Measurements from ENCODE around the gene SPACA6.

Gene SPACA6

DNA sequence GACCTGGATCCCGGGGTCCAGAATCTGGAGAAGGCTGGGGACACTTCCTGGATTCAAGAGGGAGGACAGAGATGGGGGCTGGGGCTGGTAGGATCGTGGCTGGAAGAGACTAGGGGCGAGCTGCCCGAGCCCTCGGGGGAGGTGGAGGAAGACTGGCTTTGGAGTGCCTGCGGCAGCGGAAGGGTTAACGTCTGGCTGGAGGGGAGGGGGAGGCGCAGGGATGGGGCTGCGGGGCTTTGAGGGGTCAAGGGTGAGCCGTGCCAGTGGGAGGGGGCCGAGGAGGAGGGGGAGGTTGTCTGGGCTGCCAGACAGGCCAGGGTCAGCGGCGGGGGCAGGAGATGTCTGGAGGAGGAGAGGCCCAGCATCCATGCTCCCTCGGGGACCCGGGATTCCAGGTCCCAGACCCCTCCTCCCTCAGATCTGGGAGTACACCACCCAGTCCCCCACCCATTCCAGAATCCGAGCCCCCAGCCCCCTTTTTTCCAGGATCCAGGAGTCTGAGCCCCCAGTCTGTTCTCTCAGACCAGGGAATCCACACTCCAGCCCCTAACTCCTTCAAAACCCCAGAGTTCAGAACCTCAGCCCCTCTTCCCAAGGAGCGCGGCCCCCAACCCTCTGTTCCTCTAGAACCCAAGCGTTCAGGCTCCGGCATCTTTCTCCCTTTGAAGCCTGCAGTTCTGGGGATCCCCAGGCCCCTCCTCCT lies 3.2 kb upstream of the SPACA6 start:
- peak; percentile 15 to 35 for DNase-seq

DNA sequence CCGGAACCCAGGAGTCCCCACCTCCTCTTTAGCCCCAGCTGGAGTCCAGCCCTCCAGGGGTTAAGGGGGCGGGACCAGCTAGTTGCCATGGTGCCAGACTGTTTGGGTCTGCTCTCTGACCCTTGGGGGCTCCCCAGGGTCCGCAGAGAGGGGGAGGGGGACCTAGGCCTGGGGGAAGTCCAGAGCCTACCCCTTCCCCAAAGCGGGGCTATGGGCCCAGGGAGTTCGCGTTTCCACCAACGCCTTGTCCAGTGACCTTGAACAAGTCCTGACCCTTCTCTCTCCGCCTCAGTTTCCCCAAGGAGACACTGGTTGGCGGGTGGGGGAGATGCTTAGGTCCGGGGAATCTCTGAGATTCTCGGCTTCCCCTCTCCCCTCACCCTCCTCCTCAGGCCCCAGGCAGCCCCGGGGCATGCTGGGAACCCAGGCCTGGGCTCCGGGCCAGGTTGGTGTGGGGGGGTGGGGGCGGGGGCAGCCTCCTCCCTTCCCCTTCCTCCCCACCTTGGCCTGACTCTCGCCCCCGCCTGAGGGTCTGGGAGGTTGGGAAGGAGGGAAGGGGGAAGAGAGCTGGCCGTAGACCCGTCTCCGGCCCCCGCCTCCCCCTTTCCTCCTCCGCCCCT lies 2.6 kb upstream of the SPACA6 start:
- peak; percentile 51 to 59 for DNase-seq

DNA sequence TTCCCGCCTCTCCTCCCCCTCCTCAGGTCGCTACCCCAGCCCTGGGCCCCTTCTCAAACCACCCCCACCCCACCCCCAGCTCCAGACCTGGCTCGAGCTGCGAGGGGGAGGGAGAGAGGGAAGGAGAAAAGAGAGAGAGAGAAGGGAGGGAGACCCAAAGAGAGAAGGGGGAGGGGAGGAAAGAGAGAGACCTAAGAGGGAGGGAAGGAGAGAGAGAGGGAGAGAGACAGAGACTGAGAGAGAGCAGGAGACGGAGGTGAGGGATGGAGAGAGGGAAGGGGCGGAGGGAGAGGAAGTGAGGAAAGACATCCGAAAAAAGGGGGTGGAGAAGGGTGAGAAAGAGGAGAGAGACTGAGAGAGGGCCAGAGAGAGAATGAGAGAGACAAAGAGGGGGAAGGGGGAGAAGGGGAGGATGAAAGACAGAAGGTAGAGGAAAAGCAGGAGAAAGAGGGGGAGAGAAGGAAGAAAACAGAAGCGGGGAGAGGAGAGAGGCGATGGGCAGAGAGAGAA lies 2.0 kb upstream of the SPACA6 start:
- DNase-seq: peak in 1 of 2 experiments; percentile 51

DNA sequence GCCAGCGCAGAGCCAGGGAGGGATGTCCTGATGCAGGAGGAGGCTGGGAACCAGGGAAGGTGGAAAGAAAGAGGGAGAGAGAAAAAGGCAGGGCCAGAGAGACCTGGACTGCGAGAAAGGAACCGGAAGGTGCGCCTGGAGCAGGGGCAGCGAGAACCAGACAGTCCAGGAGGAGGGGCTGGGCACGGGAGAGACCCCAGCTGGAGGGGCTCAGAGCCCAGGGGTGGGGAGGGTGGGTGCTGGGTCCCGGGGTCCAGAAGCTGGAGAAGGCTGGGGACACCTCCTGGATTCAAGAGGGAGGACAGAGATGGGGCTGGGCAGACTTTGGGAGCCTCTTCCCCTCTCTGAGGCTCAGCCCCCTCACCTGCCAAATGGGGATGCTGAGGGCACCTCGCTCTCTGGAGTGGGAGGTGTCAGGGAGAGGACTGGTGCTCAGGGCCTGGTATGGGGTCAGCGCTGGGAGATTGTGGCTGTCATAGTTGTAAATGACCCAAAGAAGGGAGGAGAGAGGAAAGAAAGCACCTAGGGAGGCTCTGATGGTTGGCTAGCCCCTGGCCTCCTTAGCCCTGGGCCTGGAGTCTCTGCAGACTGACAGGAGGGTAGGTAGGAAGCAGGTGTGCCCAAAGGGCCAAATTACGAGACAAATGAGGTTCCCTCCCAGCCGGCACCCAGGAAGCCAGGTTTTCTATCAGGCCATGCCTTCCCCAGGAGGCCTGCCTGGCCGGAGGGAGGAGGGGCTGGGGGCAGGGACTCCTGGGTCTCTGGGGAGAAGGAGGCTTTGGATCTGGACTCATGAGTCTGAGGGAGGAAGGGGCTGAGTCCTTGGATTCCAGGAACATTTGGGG lies 1.3 kb upstream of the SPACA6 start:
- no peak for DNase-seq

DNA sequence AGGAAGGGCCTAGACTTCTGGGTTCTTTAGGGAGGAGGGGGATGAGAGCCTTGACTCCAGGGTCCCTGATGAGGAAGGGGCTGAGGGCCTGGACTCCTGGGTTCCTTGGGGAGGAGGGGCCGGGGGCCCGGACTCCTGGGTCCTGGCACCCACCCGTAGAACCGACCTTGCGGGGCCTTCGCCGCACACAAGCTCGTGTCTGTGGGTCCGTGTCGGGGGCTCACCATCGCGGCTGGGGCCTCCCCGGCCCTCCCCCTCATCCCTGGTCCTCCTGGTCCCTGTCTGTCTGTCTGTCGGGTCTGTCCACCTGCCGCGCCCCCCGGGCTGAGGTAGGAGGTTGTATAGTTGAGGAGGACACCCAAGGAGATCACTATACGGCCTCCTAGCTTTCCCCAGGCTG lies 662 bp upstream of the SPACA6 start:
- no peak for DNase-seq

DNA sequence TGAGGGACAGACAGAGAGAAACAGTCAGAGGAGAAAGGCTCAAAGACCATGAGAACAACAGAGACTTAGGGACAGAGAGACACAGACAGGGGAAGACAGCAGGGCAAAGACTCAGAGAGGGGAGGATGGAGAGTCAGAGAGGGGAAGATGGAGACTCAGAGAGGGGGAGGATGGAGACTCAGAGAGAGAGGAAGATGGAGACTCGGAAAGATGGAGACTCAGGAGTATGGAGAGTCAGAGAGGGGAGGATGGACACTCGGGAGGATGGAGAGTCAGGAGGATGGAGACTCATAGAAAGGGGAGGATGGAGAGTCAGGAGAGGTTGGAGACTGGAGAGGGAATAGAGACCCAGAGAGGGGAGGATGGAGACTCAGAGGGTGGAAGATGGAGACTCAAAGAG lies 689 bp downstream of the SPACA6 start:
- DNase-seq: no peak

DNA sequence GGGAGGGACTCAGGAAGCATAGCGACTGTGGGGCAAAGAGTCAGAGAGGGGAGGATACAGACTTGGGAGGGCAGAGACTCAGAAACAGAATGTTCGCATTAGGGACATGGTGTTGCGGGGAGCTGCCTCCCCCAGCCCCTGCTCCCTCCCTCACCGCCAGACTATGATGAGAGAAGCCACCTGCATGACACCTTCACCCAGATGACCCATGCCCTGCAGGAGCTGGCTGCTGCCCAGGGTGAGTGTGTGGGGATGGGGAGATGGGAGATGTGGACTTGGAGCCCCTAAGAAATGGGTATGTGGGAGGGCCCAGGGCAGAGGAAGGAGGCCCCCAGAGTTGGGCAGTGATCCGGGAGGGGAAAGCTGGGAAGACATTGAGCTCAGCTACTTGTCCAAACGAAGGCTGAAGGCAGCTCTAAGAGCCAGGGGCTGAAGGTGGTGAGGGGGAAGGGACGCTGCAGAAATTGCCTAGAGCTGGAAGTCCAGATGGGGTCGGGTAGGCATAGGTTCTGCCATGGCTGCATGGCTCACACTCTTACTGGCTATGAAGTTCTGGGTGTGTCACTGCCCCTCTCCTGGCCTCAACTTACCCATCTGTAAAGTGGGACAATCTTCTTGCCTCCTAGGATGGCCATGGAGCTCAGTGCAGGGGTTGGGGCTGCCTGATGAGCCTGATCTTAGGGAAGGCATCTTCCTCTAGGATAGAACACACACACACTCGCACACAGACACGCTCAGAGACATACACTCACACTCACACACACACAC lies 1.4 kb downstream of the SPACA6 start:
- no peak for DNase-seq

DNA sequence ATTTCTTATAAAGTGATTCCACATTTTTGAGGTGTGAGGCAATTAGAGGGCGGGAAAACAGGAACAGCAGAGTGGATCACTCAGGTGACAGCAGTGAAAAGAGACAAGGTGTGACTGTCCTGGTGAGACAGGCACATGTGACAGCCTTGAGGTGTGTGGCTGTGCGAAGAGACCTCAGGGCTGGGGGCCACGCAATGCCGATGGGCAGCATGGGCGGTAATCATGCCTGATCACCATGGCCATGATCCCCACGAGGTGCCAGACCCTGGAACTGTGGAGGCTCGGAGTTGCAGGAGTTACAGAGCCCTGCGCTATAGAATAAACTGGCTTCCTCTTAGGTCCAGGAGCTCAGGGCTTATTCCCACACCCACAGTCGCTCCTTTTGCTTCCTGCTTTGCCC lies 2.0 kb downstream of the SPACA6 start:
- no peak for DNase-seq

DNA sequence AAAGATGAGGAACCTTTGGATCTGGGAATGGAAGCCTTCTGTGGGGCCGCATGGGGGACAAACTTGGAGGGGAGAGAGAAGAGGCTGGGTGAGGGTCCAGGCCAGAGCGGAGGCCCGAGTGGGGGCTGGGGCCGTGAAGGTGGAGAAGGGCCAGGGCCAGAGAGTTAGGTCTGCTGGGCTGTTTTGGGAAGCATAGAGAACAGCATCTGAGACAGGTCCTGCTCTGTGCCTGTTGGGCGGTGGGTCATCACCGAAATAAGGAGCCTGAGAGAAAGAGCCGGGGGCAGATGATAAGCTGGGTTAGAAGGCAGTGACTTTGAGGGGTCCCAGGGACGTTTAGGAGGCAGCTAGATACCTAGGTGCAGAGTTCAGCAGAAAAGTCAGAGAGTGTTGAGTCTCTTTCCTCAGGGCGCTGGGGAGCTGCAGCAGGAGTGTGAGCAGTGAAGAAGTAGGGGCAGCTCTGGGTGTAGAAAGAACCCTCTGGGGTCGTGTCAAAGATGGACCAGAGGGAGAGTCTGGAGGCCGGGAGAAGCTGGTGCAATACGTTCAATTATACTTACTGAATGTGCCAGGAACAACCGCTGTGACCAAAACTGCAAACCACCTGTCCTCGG lies 2.7 kb downstream of the SPACA6 start:
- DNase-seq: no peak

DNA sequence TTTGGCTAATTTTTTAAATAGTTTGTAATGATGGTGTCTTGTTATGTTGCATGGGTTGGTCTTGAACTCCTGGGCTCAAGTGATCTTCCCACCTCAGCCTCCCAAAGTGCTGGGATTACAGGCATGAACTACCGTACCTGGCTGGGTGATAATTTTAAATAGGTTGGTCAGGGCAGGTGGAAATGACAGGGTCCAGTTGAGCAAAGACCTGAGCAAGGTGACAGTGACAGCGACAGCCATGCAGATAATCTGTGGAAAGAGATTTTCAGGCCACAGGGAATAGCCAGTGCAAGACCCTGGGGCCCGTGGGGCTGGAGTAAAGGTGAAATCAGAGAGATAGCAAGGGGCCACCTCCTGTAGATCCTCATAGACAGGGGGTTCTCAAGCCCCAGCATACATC lies 3.5 kb downstream of the SPACA6 start:
- no peak for DNase-seq

DNA sequence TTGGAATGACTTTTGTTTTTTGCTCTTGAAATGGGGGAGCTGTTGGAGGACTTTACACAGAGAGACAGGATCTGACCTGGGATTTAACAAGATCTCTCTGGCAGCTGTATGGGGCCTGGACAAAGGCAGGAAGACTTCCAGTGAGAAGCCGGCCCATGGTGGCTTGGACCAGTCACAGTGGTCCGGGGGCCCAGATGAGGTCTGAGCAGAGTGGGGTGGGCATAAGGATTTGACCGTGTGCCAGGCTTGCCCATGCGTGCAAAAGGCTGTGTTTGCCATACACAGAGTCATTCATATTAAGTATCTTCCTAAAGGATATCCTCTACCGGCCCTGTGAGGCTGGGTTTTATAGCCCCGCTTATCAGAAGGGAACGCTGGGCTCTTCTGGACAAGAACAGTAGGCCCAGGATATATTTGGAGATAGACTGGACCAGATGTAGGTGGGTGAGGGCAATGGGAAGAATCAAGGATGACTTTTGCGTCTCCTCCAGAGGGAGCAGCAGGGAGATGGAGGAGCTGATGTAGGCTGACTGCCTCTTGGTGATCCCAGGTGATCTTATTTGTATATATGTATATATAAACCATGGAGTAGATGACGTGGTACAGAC lies 4.1 kb downstream of the SPACA6 start:
- no peak for DNase-seq

DNA sequence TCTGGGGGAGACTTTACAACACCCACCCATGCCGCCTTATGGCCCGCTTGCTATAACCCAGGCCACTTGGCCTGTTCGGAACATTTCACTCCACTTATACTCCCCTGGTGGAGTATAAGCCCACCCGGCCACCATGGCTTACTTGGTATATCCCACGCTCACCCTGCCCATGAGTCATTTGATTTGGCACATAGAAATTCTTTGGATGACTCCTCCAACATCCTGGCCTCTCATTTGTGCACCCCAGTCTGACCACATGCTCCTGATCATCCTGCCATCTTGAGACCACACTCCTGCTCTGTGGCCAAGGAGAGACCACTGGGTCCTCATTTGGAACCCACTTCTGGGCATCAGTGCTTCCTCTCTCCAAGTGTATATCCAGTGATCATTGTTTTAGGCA lies 5.2 kb downstream of the SPACA6 start:
- DNase-seq: no peak

DNA sequence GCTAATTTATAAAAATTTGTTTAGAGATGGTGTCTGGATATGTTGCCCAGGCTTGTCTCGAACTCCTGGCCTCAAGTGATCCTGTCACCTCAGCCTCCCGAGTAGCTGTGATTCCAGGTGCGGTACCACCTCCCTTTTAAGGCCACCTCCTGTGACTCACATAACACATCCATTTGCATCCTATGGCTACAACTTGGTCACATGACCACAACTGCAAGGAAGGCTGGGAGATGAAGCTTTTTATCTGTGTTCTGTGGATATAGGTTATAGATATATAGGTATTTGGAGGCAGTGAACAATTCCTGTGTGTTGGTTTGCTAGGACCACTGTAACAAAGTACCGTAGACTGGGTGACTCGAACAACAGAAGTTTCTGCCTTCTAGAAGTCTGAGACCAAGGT lies 6.0 kb downstream of the SPACA6 start:
- no peak for DNase-seq

DNA sequence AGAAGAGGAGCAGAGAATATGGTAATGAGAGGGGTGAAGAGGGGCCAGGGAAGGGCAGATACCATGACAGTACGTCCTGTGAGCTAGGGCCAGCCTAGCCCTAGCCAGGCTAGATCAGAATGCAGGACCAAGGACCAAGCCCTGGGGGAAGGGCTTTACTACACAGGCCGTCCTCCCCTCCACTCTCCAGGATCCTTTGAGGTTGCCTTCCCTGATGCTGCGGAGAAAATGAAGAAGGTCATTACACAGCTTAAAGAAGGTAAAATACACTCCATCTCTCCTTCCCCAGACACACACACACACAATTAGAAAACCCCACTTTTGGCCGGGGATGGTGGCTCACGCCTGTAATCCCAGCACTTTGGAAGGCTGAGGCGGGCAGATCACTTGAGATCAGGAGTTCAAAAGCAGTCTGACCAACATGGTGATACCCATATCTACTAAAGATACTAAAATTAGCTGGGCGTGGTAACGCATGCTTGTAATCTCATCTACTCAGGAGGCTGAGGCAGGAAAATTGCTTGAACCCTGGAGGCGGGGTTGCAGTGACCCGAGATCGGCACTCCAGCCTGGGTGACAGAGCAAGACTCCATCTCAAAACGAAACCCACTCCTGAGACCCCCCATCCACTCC lies 8.5 kb downstream of the SPACA6 start:
- DNase-seq: no peak

DNA sequence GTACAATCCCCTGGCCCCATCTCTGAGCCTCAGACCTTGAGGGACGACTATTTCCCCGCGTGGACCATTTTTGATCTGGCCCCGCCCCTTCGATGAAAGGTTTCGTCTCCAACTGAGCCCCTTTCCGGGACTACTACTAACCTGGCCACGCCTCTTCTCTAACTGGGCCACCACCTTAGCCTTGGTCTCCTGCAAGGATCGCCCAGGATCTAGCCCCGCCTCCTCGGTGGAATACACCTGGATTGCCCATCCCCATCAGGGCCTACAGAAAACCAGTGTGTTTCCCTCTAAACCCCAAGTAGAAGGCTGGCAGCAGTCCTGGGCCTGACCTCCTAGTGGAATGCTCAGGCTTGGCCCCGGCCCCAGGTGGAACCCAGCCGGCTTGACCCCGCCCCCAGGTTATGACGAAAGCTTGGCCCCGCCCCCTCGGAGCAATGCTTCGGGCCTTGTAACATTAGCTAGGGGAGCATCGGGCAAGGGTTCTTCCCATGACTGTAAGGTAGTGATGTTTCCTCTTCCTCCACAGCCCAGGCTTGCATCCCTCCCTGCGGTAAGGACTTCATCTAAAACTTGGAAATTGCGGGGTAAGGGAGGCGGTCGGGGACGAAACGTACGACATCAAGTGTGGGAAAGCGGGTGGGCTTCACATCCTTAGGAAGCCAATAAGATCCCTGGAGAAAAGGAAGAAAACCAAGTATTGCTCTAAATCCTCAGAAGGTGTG lies 9.1 kb downstream of the SPACA6 start:
- DNase-seq: no peak

DNA sequence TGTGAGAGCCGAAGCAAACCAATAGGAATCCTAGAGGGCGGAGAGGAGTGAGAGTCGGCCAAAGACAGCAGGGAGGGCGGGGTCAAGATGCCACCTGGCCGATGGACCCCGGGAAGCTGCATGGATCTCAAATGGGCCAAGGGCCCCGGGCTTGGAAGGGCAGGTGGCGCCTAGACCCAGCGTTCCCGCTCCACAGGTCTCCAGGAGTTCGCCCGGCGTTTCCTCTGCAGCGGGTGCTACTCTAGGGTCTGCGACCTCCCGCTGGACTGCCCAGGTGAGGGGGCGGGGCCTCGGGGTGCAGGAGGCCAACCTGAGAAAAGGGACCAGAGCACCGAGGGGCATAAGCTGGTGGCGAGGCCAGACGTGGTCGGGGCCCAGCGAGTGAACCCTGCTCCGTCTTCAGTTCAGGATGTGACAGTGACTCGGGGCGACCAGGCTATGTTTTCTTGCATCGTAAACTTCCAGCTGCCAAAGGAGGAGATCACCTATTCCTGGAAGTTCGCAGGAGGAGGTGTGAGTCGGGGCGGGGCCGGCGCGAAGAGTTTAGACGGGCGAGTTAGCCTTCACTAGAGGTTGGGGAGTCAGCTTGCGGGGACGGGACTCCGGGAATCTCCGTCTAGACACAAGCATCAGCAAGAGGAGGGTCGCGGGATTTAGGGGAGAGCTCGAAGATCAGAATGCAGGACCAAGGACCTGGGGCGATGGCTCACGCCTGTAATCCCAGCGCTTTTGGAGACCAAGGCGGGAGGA lies 9.9 kb downstream of the SPACA6 start:
- no peak for DNase-seq

DNA sequence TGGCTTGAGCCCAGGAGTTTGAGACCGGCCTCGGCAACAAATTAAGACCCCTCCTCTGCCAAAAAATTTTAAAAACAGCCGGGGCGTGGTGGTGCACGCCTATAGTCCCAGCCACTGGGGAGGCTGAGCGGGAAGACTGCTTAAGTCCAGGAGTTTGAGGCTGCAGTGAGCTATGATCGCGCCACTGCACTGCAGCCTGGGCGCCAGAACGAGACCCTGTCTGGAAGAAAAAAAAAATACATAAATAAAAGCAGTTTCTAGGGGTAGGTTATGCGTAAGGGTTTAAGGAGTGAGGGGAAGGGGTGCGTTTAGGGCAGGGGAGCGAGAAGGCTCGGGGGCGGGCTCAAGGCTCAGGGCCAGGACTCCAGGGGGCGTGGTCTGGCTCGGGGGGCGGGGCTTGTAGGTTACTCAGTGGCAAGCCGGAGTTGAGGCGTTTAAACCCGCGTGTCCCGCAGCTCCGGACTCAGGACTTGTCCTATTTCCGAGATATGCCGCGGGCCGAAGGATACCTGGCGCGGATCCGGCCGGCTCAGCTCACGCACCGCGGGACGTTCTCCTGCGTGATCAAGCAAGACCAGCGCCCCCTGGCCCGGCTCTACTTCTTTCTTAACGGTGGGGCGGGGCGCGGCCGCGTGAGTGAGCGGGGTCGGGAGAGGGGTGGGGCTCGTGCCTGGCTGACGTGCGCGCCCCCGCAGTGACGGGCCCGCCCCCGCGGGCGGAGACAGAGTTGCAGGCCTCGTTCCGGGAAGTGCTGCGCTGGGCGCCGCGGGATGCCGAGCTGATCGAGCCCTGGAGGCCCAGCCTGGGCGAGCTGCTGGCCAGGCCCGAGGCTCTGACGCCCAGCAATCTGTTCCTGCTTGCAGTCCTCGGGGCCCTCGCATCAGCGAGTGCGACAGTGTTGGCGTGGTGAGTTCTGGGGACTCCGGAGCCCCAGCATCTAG lies 10.7 kb downstream of the SPACA6 start:
- DNase-seq: peak; percentile 89 to 90

DNA sequence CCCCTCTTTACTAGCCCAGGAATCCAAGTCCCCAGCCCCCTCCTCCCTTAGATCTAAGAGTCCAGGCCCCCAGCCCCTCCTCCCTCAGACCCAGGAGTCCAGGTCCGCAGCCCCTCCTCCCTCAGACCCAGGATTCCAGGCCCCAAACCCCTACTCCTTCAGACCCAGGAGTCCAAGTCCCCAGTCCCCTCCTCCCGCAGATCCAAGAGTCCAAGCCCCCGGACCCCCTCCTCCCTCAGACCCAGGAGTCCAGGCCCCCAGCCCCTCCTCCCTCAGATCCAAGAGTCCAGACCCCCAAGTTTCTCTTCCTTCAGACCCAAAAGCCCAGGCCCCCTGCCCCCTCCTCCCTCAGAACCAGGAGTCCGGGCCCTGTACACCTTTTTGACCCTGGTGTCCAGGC lies 11.5 kb downstream of the SPACA6 start:
- DNase-seq: no peak

DNA sequence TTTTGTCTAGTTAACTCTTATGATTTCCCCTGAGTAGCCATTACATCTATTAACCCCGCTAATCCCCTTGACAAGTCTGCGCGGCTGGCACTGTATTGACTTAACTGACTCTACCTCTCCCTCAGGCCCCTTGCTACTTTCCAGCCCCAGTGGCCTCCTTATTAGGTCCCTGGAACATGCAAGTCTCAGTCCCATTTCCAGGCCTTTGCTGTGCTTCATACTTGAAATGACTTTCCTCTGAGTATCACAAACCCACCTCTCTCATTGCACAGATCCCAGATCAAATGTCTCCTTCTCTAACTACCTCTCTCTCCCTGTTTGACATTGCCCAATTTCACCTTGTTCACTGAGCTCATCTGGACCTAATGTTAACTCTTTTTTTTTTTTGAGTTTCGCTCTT lies 13.2 kb downstream of the SPACA6 start:
- DNase-seq: no peak

Data from Kasumi-1 (cell line).